MG63 (cell line): ENCODE measurements around the gene KIF3B. TPM values are rescaled to one million over a fixed set of nuclear protein-coding genes. Genes with fewer than 3 reads are reported as not detected.
"Not testable (repeated sequence)": the region's sequence is repeated elsewhere in the genome, so short reads cannot be mapped to it uniquely, and the experiment has no call there.

Experiments used
- DNase-seq: peaks from one replicate; pipeline ENCODE4 v3.0.0-alpha.2; 2020
- H3K27me3 ChIP-seq: fragments of 250-450 bp; sonication (Bioruptor Pico); 2 replicates; pipeline ENCODE4 v1.5.1; 2020; ENCODE audit warnings: mild to moderate bottlenecking, moderate library complexity
- H3K36me3 ChIP-seq: fragments of 250-450 bp; sonication (Bioruptor Pico); 2 replicates; pipeline ENCODE4 v1.5.1; 2020; ENCODE audit warnings: mild to moderate bottlenecking, moderate library complexity
- H3K4me3 ChIP-seq: fragments of 250-450 bp; sonication (Bioruptor Pico); 2 replicates; pipeline ENCODE4 v1.5.1; 2020; ENCODE audit warnings: mild to moderate bottlenecking, moderate library complexity
- H3K9me3 ChIP-seq: fragments of 250-450 bp; sonication (Bioruptor Pico); 2 replicates; pipeline ENCODE4 v1.5.1; 2020; ENCODE audit warnings: mild to moderate bottlenecking, moderate library complexity
- total RNA-seq: library from RNA; depleted of rRNA; stranded (reverse); fragments of >200 nt; shearing (Covaris generic); gene quantifications from 2 replicates; pipeline ENCODE4 v1.2.3, GENCODE V29; 2014; ENCODE audit warnings: low replicate concordance

The KIF3B gene
- total RNA-seq, 1 experiment from 2014 or later, result 7.0 TPM

GRCh38 chr20:32333181-32333987 is 55.9 kb downstream of the KIF3B start:
- no peak overlapping the region for H3K4me3 ChIP-seq
- H3K36me3 ChIP-seq, result peaks cover 23% of the 10 kb centered on the region
- DNase-seq, result no peak
- H3K9me3 ChIP-seq, result no peaks in the 10 kb centered on the region
- no peaks in the 10 kb centered on the region for H3K27me3 ChIP-seq

GRCh38 chr20:32333988-32334885 is 56.8 kb downstream of the KIF3B start:
- DNase-seq, result no peak

GRCh38 chr20:32336918-32337347 is 59.5 kb downstream of the KIF3B start:
- DNase-seq, result no peak
- no peak overlapping the region for H3K4me3 ChIP-seq
- no peaks in the 10 kb centered on the region for H3K27me3 ChIP-seq
- H3K36me3 ChIP-seq, result peaks cover 11% of the 10 kb centered on the region
- no peaks in the 10 kb centered on the region for H3K9me3 ChIP-seq

More at GRCh38 chr20:32333988-32334885, 56.8 kb downstream of the KIF3B start:
- Histone ChIP-seq H3K4me3 (no peak overlapping the region), H3K36me3 (peaks cover 23% of the 10 kb centered on the region), H3K9me3 (no peaks in the 10 kb centered on the region), H3K27me3 (no peaks in the 10 kb centered on the region)

- no peaks in the 10 kb centered on the region for H3K9me3 ChIP-seq
- DNase-seq, result no peak
- H3K4me3 ChIP-seq, result no peak overlapping the region
- H3K36me3 ChIP-seq, result peaks cover 7% of the 10 kb centered on the region
- no peaks in the 10 kb centered on the region for H3K27me3 ChIP-seq
These were observed 60.6 kb downstream of the KIF3B start for GRCh38 chr20:32337937-32338661.

DNA sequence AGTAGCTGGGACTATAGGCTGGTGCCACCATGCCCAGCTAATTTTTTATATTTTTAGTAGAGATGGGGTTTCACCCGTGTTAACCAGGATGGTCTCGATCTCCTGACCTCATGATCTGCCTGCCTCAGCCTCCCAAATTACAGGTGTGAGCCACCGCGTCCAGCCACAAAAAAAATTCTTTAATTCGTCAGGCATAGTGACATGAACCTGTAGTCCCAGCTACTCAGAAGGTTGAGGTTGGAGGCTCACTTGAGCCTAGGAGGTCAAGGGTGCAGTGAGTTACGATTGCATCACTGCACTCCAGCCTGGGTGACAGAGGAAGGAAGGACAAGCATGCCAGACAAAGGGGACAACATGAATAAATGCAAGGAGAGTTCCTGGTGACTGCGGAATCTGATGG is 61.2 kb downstream of the KIF3B start:
- H3K27me3 ChIP-seq, result no peaks in the 10 kb centered on the region
- DNase-seq, result no peak
- no peaks in the 10 kb centered on the region for H3K9me3 ChIP-seq
- H3K4me3 ChIP-seq, result no peak overlapping the region
- peaks cover 7% of the 10 kb centered on the region for H3K36me3 ChIP-seq

DNA sequence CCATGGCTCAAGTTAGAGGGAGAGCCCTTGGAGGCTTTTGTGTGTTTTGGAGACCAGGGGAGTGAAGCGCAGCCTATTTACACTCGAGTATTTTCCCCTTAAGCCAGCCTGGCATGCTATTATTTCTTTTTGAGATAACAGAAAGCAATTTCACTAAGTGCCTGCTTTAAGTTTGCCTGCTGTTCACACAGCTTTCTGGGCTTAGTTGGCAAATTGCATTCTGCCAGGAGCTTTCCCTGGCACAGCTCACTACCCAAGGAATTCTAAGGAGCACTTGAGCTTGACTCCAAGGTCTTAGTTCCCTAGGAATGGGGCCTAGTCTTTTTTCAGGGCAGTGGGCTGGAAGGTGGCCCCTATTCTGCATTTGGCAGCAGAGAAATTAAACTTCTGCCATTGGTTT is 61.7 kb downstream of the KIF3B start:
- no peak overlapping the region for H3K4me3 ChIP-seq
- no peaks in the 10 kb centered on the region for H3K27me3 ChIP-seq
- H3K9me3 ChIP-seq, result no peaks in the 10 kb centered on the region
- peaks cover 5% of the 10 kb centered on the region; the same call in 1 of the 2 replicates for H3K36me3 ChIP-seq
- peak; percentile 31 for DNase-seq

DNA sequence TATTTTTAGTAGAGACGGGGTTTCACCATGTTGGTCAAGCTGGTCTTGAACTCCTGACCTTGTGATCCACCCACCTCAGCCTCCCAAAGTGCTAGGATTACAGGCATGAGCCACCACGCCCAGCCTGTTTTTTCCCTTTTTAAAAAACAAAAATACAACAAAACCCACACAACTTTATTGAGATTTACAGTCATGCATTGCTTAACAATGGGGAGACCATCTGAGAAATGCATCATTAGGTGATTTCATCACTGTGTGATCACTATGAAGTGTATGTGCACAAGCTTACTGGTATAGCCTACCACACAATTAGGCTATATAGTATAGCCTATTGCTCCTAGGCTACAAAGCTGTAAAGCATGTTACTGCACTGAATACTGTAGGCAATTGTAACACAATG is 63.6 kb downstream of the KIF3B start:
- H3K9me3 ChIP-seq, H3K4me3 ChIP-seq, H3K27me3 ChIP-seq, H3K36me3 ChIP-seq, DNase-seq: not testable (repeated sequence)

DNA sequence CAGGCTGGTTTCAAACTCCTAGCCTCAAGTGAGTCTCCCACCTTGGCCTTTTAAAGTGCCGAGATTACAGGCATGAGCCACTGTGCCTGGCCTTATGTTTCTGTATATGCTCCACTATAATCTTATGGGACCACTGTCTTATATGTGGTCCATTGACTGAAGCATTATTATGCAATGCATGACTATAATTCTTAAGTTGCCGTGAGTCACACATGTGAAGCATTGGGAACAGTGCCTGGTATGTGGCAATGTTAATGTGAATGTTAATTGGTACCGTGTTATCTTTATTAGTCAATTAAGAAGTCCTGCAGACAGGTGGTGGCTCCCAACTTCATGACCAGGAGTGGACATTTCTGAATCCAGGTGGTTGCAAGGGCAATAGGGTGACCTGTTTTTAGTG is 66.0 kb downstream of the KIF3B start:
- Histone ChIP-seq H3K9me3 (no peaks in the 10 kb centered on the region), H3K27me3 (no peaks in the 10 kb centered on the region), H3K4me3 (no peak overlapping the region), H3K36me3 (no peaks in the 10 kb centered on the region)
- DNase-seq, result peak; percentile 50

DNA sequence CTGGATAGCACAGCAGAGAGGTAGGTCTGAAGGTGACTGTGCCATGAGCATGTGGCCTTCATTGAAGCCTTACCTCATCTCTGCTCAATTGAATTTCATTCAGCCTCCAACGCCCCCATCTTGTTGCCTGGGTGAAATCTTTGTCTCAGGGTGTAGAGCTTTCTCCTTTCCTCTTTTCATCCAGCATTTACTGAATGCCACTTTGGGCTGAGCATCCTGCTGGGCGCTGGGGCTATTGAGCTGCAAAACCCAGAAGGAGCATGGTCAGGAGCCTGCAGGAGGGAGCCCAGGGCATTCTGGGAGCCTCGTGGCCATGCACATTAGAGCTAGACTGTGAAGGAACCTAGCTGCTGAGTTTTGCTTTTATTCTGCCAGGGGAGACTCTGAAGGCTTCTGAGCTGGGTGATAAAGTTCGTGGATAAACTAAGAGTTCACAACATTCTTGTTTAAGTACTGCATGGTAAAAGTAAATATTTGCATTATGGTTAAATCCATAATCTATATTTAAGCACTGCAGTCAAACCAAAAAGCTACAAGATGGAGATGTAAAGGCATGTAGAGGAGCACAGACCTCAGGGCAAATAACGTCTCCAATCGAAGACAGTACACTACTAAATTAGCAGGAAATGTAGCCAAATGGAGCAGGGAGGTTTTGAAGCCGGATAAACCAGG is 67.5 kb downstream of the KIF3B start:
- H3K9me3 ChIP-seq, result no peaks in the 10 kb centered on the region
- no peaks in the 10 kb centered on the region for H3K27me3 ChIP-seq
- DNase-seq, result no peak
- H3K4me3 ChIP-seq, result no peak overlapping the region
- no peaks in the 10 kb centered on the region for H3K36me3 ChIP-seq

- no peak overlapping the region for H3K4me3 ChIP-seq
- no peaks in the 10 kb centered on the region for H3K9me3 ChIP-seq
- no peaks in the 10 kb centered on the region for H3K36me3 ChIP-seq
- DNase-seq, result no peak
- no peaks in the 10 kb centered on the region for H3K27me3 ChIP-seq
These were observed 70.8 kb downstream of the KIF3B start for GRCh38 chr20:32348207-32348606.

- no peak for DNase-seq
- Histone ChIP-seq H3K4me3 (no peak overlapping the region), H3K27me3 (no peaks in the 10 kb centered on the region), H3K9me3 (no peaks in the 10 kb centered on the region), H3K36me3 (no peaks in the 10 kb centered on the region)
These were observed 73.0 kb downstream of the KIF3B start for GRCh38 chr20:32350421-32350820.

DNA sequence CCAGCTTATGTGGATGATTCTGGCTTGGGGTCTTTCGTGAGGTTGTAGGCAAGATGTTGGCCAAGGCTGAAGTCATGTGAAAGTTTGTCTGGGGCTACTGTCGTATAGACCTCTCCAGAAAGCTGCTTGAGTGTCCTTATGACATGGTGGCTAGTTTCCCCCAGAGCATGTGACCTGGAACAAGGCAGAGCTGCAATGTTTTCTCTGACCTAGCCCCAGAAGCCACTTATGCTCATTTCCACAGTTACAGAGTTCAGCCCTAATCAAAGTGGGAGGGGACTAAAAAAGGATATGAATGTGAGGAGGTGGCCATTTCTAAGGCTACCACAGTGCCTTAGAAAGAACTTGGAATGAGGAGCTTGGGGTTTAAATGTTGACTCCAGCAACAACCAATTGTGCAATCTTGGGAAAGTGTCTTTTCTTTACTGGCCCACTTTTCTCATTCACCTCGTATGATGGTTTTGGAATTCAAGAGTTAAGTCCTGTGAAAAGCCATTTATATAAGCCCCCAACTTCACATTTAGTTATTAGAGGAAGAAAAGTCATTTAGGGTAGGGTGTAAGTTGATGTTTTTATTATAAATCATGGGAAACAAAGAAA is 74.8 kb downstream of the KIF3B start:
- H3K27me3 ChIP-seq, result no peaks in the 10 kb centered on the region
- DNase-seq, result no peak
- no peaks in the 10 kb centered on the region for H3K9me3 ChIP-seq
- H3K36me3 ChIP-seq, result no peaks in the 10 kb centered on the region
- H3K4me3 ChIP-seq, result no peak overlapping the region

GRCh38 chr20:32353848-32354496 is 76.5 kb downstream of the KIF3B start:
- DNase-seq, result no peak
- no peaks in the 10 kb centered on the region for H3K9me3 ChIP-seq

GRCh38 chr20:32354592-32355416 is 77.4 kb downstream of the KIF3B start:
- peak; percentile 48 for DNase-seq
- no peak overlapping the region for H3K4me3 ChIP-seq
- H3K36me3 ChIP-seq, result peaks cover 8% of the 10 kb centered on the region
- H3K9me3 ChIP-seq, result no peaks in the 10 kb centered on the region
- no peaks in the 10 kb centered on the region for H3K27me3 ChIP-seq

More at GRCh38 chr20:32353848-32354496, 76.5 kb downstream of the KIF3B start:
- no peak overlapping the region for H3K4me3 ChIP-seq
- H3K36me3 ChIP-seq, result peaks cover under 1% of the 10 kb centered on the region; the same call in 1 of the 2 replicates
- H3K27me3 ChIP-seq, result no peaks in the 10 kb centered on the region

GRCh38 chr20:32355417-32355841 is 78.0 kb downstream of the KIF3B start:
- H3K36me3 ChIP-seq, result peaks cover 8% of the 10 kb centered on the region
- no peak overlapping the region for H3K4me3 ChIP-seq
- no peak for DNase-seq
- H3K9me3 ChIP-seq, result no peaks in the 10 kb centered on the region
- no peaks in the 10 kb centered on the region for H3K27me3 ChIP-seq
